Mesenchymal stem cell (in vitro differentiated cells and primary cell): Measurements from ENCODE around the gene ERI3.

Source experiments
- DNase-seq: peaks from one replicate; pipeline ENCODE4 v3.0.0-alpha.2; 2013
- H2AFZ ChIP-seq: one replicate; pipeline ENCODE4 v1.6.1; 2013; ENCODE audit warnings: low read depth, mild to moderate bottlenecking, control low read depth, inconsistent platforms, low read length, moderate library complexity
- H2AK5ac ChIP-seq: 2 replicates; pipeline ENCODE4 v1.6.1; 2013; ENCODE audit warnings: low read length, moderate library complexity, mild to moderate bottlenecking, inconsistent platforms; ENCODE audit not compliant: severe bottlenecking
- H2BK120ac ChIP-seq: one replicate; pipeline ENCODE4 v1.6.1; 2013; ENCODE audit warnings: low read depth, mild to moderate bottlenecking, inconsistent platforms, low read length, moderate library complexity
- H2BK12ac ChIP-seq, 2 experiments: one replicate each; pipeline ENCODE4 v1.6.1; 2013; ENCODE audit warnings: inconsistent platforms in 2 of 2, low read length in 2 of 2, mild to moderate bottlenecking in 2 of 2, moderate library complexity in 2 of 2, control low read depth in 1 of 2
- H2BK15ac ChIP-seq: one replicate; pipeline ENCODE4 v1.6.1; 2013; ENCODE audit warnings: mild to moderate bottlenecking, low read depth, inconsistent platforms; ENCODE audit not compliant: poor library complexity, severe bottlenecking
- H2BK5ac ChIP-seq: 2 replicates; pipeline ENCODE4 v1.6.1; 2013; ENCODE audit warnings: low read depth, mild to moderate bottlenecking, low read length, control low read depth, inconsistent platforms; ENCODE audit not compliant: poor library complexity, severe bottlenecking
- H3K14ac ChIP-seq, 2 experiments: one replicate each; pipeline ENCODE4 v1.6.1; 2013; ENCODE audit warnings: inconsistent platforms in 2 of 2, low read length in 2 of 2, control low read depth in 1 of 2, mild to moderate bottlenecking in 1 of 2, moderate library complexity in 1 of 2
- H3K18ac ChIP-seq, 2 experiments: one replicate each; pipeline ENCODE4 v1.6.1; 2013; ENCODE audit warnings: inconsistent platforms in 2 of 2, low read length in 2 of 2, control low read depth in 1 of 2, low read depth in 1 of 2, mild to moderate bottlenecking in 1 of 2
- H3K23ac ChIP-seq, 2 experiments: one replicate each; pipeline ENCODE4 v1.6.1; 2013; ENCODE audit warnings: inconsistent platforms in 2 of 2, low read length in 2 of 2, mild to moderate bottlenecking in 2 of 2, moderate library complexity in 2 of 2, control low read depth in 1 of 2
- H3K27ac ChIP-seq: 2 replicates; pipeline ENCODE4 v1.5.1; 2013; ENCODE audit warnings: mild to moderate bottlenecking, moderate library complexity, low read length, control low read depth, inconsistent platforms; ENCODE audit not compliant: poor library complexity, severe bottlenecking
- H3K27me3 ChIP-seq, 2 experiments: 2 replicates each; pipeline versions ENCODE4 v1.6.1 to v1.7.0; 2013; ENCODE audit warnings: low read length in 2 of 2, mild to moderate bottlenecking in 2 of 2, moderate library complexity in 2 of 2, control low read depth in 1 of 2, inconsistent platforms in 1 of 2; ENCODE audit not compliant: control insufficient read depth in 1 of 2, insufficient read depth in 1 of 2
- H3K36me3 ChIP-seq, 2 experiments: 2 replicates each; pipeline versions ENCODE4 v1.6.1 to v1.7.0; 2013; ENCODE audit warnings: low read length in 2 of 2, control low read depth in 1 of 2, inconsistent platforms in 1 of 2, low read depth in 1 of 2, mild to moderate bottlenecking in 1 of 2; ENCODE audit not compliant: insufficient read depth in 2 of 2, control insufficient read depth in 1 of 2
- H3K4ac ChIP-seq, 2 experiments: one replicate each; pipeline ENCODE4 v1.6.1; 2013; ENCODE audit warnings: inconsistent platforms in 2 of 2, low read length in 2 of 2, mild to moderate bottlenecking in 2 of 2, moderate library complexity in 2 of 2, control low read depth in 1 of 2, low read depth in 1 of 2
- H3K4me1 ChIP-seq: 2 replicates; pipeline ENCODE4 v1.6.1; 2013; ENCODE audit warnings: low read depth, low read length, control low read depth; ENCODE audit not compliant: control insufficient read depth, insufficient read depth
- H3K4me2 ChIP-seq: 2 replicates; pipeline ENCODE4 v1.6.1; 2013; ENCODE audit warnings: low read length, mild to moderate bottlenecking, inconsistent platforms; ENCODE audit not compliant: poor library complexity, severe bottlenecking
- H3K4me3 ChIP-seq, 2 experiments: 2 replicates each; pipeline versions ENCODE4 v1.5.1 to v1.7.0; 2013; ENCODE audit warnings: low read length in 2 of 2, mild to moderate bottlenecking in 2 of 2, control low read depth in 1 of 2, low read depth in 1 of 2; ENCODE audit not compliant: insufficient read depth in 1 of 2
- H3K79me1 ChIP-seq: replicated peaks from 2 replicates; pipeline ENCODE4 v1.6.1; 2013; ENCODE audit warnings: mild to moderate bottlenecking, control low read depth, low read length, inconsistent platforms; ENCODE audit not compliant: poor library complexity, severe bottlenecking
- H3K9ac ChIP-seq: 2 replicates; pipeline ENCODE4 v1.7.0; 2013; ENCODE audit warnings: mild to moderate bottlenecking, low read length, moderate library complexity
- H3K9me3 ChIP-seq: 2 replicates; pipeline ENCODE4 v1.7.0; 2013; ENCODE audit warnings: mild to moderate bottlenecking, low read length; ENCODE audit not compliant: control insufficient read depth
- H4K8ac ChIP-seq: one replicate; pipeline ENCODE4 v1.6.1; 2013; ENCODE audit warnings: inconsistent platforms, mild to moderate bottlenecking, low read length, moderate library complexity
- H4K91ac ChIP-seq: one replicate; pipeline ENCODE4 v1.6.1; 2013; ENCODE audit warnings: mild to moderate bottlenecking, low read length, inconsistent platforms
- WGBS: methylation state at CpG from one replicate; pipeline ENCODE4 v1.1.7; 2013; ENCODE audit warnings: mixed read lengths; 5-methylcytosine and 5-hydroxymethylcytosine counted together

The ERI3 gene

GRCh38 chr1:44281962-44282703, 72.9 kb downstream of the ERI3 start:
- Histone ChIP-seq H3K79me1 (peaks cover 8% of the 10 kb centered on the region), H2AFZ (no peak overlapping the region), H2BK12ac (no peak overlapping the region), H2BK15ac (no peak overlapping the region), H3K23ac (no peak overlapping the region), H3K4me3 (no peak overlapping the region), H3K36me3 (peaks cover 28 to 54% of the 10 kb centered on the region in 2 experiments), H2BK5ac (no peak overlapping the region), H3K27me3 (no peaks in the 10 kb centered on the region), H4K91ac (no peak overlapping the region), H4K8ac (no peak overlapping the region), H3K4ac (no peak overlapping the region), H3K4me1 (peaks cover 3% of the 10 kb centered on the region), H3K18ac (no peak overlapping the region), H3K27ac (no peak overlapping the region), H3K9ac (no peak overlapping the region), H3K14ac (no peak overlapping the region), H2BK120ac (no peak overlapping the region), H3K9me3 (no peaks in the 10 kb centered on the region), H3K4me2 (no peak overlapping the region), H2AK5ac (no peak overlapping the region)
- DNase-seq, result no peak
- 83% methylated on average over 1 of the region's 1 CpG for WGBS

- 87% methylated on average over 2 of the region's 2 CpGs for WGBS
- H3K36me3 ChIP-seq, result peaks cover 2 to 13% of the 10 kb centered on the region in 2 experiments
- no peak for DNase-seq
These were observed 78.2 kb downstream of the ERI3 start for GRCh38 chr1:44276901-44277300.

GRCh38 chr1:44275991-44276405, 79.1 kb downstream of the ERI3 start:
- no peaks in the 10 kb centered on the region for H3K27me3 ChIP-seq
- H3K23ac ChIP-seq, result no peak overlapping the region
- H3K4me3 ChIP-seq, result no peak overlapping the region
- no peak overlapping the region for H3K4ac ChIP-seq
- DNase-seq, result no peak
- WGBS, result 64% methylated on average over 1 of the region's 3 CpGs
- H3K9ac ChIP-seq, result no peak overlapping the region
- no peak overlapping the region for H2BK5ac ChIP-seq
- no peak overlapping the region for H3K4me2 ChIP-seq
- H2BK12ac ChIP-seq, result no peak overlapping the region
- H2BK15ac ChIP-seq, result no peak overlapping the region
- H3K79me1 ChIP-seq, result peaks cover 23% of the 10 kb centered on the region
- no peaks in the 10 kb centered on the region for H3K9me3 ChIP-seq
- no peak overlapping the region for H2BK120ac ChIP-seq
- H3K18ac ChIP-seq, result no peak overlapping the region
- peaks cover 3 to 12% of the 10 kb centered on the region in 2 experiments for H3K36me3 ChIP-seq
- no peak overlapping the region for H4K91ac ChIP-seq
- H4K8ac ChIP-seq, result no peak overlapping the region
- H3K4me1 ChIP-seq, result peaks cover 2% of the 10 kb centered on the region
- H2AFZ ChIP-seq, result no peak overlapping the region
- H3K14ac ChIP-seq, result no peak overlapping the region
- no peak overlapping the region for H2AK5ac ChIP-seq
- no peak overlapping the region for H3K27ac ChIP-seq

More at GRCh38 chr1:44276901-44277300, 78.2 kb downstream of the ERI3 start:
- Histone ChIP-seq H3K18ac (no peak overlapping the region), H2BK5ac (no peak overlapping the region), H3K4me2 (no peak overlapping the region), H2AFZ (no peak overlapping the region), H3K23ac (no peak overlapping the region), H2BK15ac (no peak overlapping the region), H2AK5ac (no peak overlapping the region), H2BK120ac (no peak overlapping the region), H3K79me1 (peaks cover 19% of the 10 kb centered on the region), H3K4ac (no peak overlapping the region), H4K91ac (no peak overlapping the region), H3K27me3 (no peaks in the 10 kb centered on the region), H3K9me3 (no peaks in the 10 kb centered on the region), H3K4me3 (no peak overlapping the region), H3K14ac (no peak overlapping the region), H3K9ac (no peak overlapping the region), H3K4me1 (no peaks in the 10 kb centered on the region), H2BK12ac (no peak overlapping the region), H3K27ac (no peak overlapping the region), H4K8ac (no peak overlapping the region)

- 80% methylated on average over 6 of the region's 6 CpGs for WGBS
- no peak overlapping the region for H4K91ac ChIP-seq
- no peak overlapping the region for H2BK120ac ChIP-seq
- no peak overlapping the region for H2BK15ac ChIP-seq
- peaks cover 27% of the 10 kb centered on the region for H3K79me1 ChIP-seq
- no peak overlapping the region for H3K18ac ChIP-seq
- no peaks in the 10 kb centered on the region for H3K27me3 ChIP-seq
- peaks cover 6 to 7% of the 10 kb centered on the region in 2 experiments for H3K36me3 ChIP-seq
- no peak overlapping the region for H2AK5ac ChIP-seq
- H3K4me1 ChIP-seq, result peaks cover 2% of the 10 kb centered on the region
- no peak overlapping the region for H3K23ac ChIP-seq
- H2BK12ac ChIP-seq, result no peak overlapping the region
- H3K4me3 ChIP-seq, result no peak overlapping the region
- H3K4ac ChIP-seq, result no peak overlapping the region
- no peak for DNase-seq
- no peak overlapping the region for H2AFZ ChIP-seq
- no peak overlapping the region for H3K27ac ChIP-seq
- peak overlapping the region; percentile 27 for H4K8ac ChIP-seq
- H3K9ac ChIP-seq, result peak overlapping the region; percentile 3
- no peak overlapping the region for H3K14ac ChIP-seq
- no peak overlapping the region for H2BK5ac ChIP-seq
- H3K4me2 ChIP-seq, result no peak overlapping the region
- H3K9me3 ChIP-seq, result no peaks in the 10 kb centered on the region
These were observed 79.6 kb downstream of the ERI3 start for GRCh38 chr1:44275296-44275962.
